ENCODE data around the gene KLHL17.

KLHL17 gene

GRCh38 chr1:967466-968343 is 7.3 kb downstream of the KLHL17 start:
- Histone ChIP-seq H3K4me3 (replicated peaks; ENCODE audit: insufficient read depth, low read length) (no peak overlapping the region), H3K27me3 (ENCODE audit: insufficient read depth, poor library complexity, severe bottlenecking) (peaks cover 17% of the 10 kb centered on the region), H3K27ac (replicated peaks) (no peak overlapping the region)
- no peak for TF ChIP-seq GABPA (IDR thresholded peaks at IDR 0.05; ENCODE audit: low read depth)
- TF ChIP-seq CTCF (IDR thresholded peaks at IDR 0.05; ENCODE audit: insufficient read depth, low read length), result no peak
- no peak for TF ChIP-seq REST (IDR thresholded peaks at IDR 0.05; ENCODE audit: insufficient replicate concordance, low read depth)
- TF ChIP-seq POLR2AphosphoS5 (IDR thresholded peaks at IDR 0.05; ENCODE audit: low read depth), result no peak
- no peak for TF ChIP-seq SPI1 (IDR thresholded peaks at IDR 0.05; ENCODE audit: borderline replicate concordance, low read depth)
- DNase-seq (ENCODE audit: low read depth in 1 of 2, low spot score in 1 of 2), result no peak

- Histone ChIP-seq H3K27me3 (ENCODE audit: insufficient read depth, poor library complexity, severe bottlenecking) (peaks cover 22% of the 10 kb centered on the region), H3K4me3 (replicated peaks; ENCODE audit: insufficient read depth, low read length) (no peak overlapping the region)
Observed at GRCh38 chr1:969260-969855, 9.0 kb downstream of the KLHL17 start.

More at GRCh38 chr1:969260-969855, 9.0 kb downstream of the KLHL17 start:
- no peak overlapping the region for H3K27ac ChIP-seq (replicated peaks)
- DNase-seq (ENCODE audit: low read depth in 1 of 2, low spot score in 1 of 2), result no peak
- TF ChIP-seq REST (IDR thresholded peaks at IDR 0.05; ENCODE audit: insufficient replicate concordance, low read depth), result no peak
- no peak for TF ChIP-seq GABPA (IDR thresholded peaks at IDR 0.05; ENCODE audit: low read depth)
- no peak for TF ChIP-seq SPI1 (IDR thresholded peaks at IDR 0.05; ENCODE audit: borderline replicate concordance, low read depth)
- no peak for TF ChIP-seq POLR2AphosphoS5 (IDR thresholded peaks at IDR 0.05; ENCODE audit: low read depth)
- TF ChIP-seq CTCF (IDR thresholded peaks at IDR 0.05; ENCODE audit: insufficient read depth, low read length), result no peak

Data from HL-60 (cell line).